Smooth muscle cell (in vitro differentiated cells): ENCODE results near the gene CEP55. TPM values are rescaled to one million over a fixed set of nuclear protein-coding genes. Genes with fewer than 3 reads are reported as not detected.
"Not testable (repeated sequence)": the region's sequence is repeated elsewhere in the genome, so short reads cannot be mapped to it uniquely, and the experiment has no call there.

Source experiments
- DNase-seq: peaks from one replicate; lab custom pipeline; 2025; ENCODE audit not compliant: unreplicated experiment; lab: John Stamatoyannopoulos, UW
- H2AFZ ChIP-seq: fragments of 200-600 bp; sonication (generic); 2 replicates; pipeline ENCODE4 v1.6.0; 2016; ENCODE audit warnings: antibody characterized with exemption, low read depth, mild to moderate bottlenecking
- H3F3A ChIP-seq: fragments of 200-600 bp; sonication (generic); 2 replicates; pipeline ENCODE4 v1.6.0; 2017; ENCODE audit warnings: antibody characterized with exemption, low read depth
- H3K27ac ChIP-seq: fragments of 200-600 bp; sonication (generic); 2 replicates; pipeline ENCODE4 v1.5.1; 2016; ENCODE audit warnings: low read depth, mild to moderate bottlenecking
- H3K27me3 ChIP-seq: fragments of 200-600 bp; sonication (generic); 2 replicates; pipeline ENCODE4 v1.6.1; 2016; ENCODE audit warnings: low read depth, mild to moderate bottlenecking
- H3K36me3 ChIP-seq: fragments of 200-600 bp; sonication (generic); 2 replicates; pipeline ENCODE4 v1.5.1; 2016; ENCODE audit warnings: low read depth
- H3K4me1 ChIP-seq: fragments of 200-600 bp; sonication (generic); 2 replicates; pipeline ENCODE4 v1.5.1; 2016; ENCODE audit warnings: low read depth
- H3K4me2 ChIP-seq: fragments of 200-600 bp; sonication (generic); 2 replicates; pipeline ENCODE4 v1.6.0; 2016; ENCODE audit warnings: mild to moderate bottlenecking
- H3K4me3 ChIP-seq: fragments of 200-600 bp; sonication (generic); 2 replicates; pipeline ENCODE4 v1.5.1; 2016; ENCODE audit warnings: mild to moderate bottlenecking
- H3K79me2 ChIP-seq: fragments of 200-600 bp; sonication (generic); 2 replicates; pipeline ENCODE4 v1.6.0; 2016; ENCODE audit warnings: low read depth, mild to moderate bottlenecking
- H3K9ac ChIP-seq: fragments of 200-600 bp; sonication (generic); 2 replicates; pipeline ENCODE4 v1.6.0; 2016; ENCODE audit warnings: low read depth
- H3K9me3 ChIP-seq: fragments of 200-600 bp; sonication (generic); replicated peaks from 2 replicates; pipeline ENCODE4 v1.5.1; 2016; ENCODE audit warnings: low read depth
- H4K20me1 ChIP-seq: fragments of 200-600 bp; sonication (generic); 2 replicates; pipeline ENCODE4 v1.6.0; 2016; ENCODE audit warnings: low read depth
- CTCF ChIP-seq: fragments of 200-600 bp; sonication (generic); IDR thresholded peaks from 2 replicates; pipeline ENCODE4 v1.5.1; 2017; ENCODE audit warnings: borderline replicate concordance, mild to moderate bottlenecking, antibody characterized with exemption; ENCODE audit not compliant: insufficient read depth, poor library complexity, severe bottlenecking
- WGBS: methylation state at CpG from one replicate; pipeline ENCODE4 v1.1.7; 2016; ENCODE audit warnings: low lambda C conversion rate; 5-methylcytosine and 5-hydroxymethylcytosine counted together
- polyA plus RNA-seq: library from polyadenylated mRNA; unstranded; fragments of >200 nt; fragmentation: Nextera tagmentation; extraction: Ambion mirVana; gene quantifications from 2 replicates; pipeline ENCODE4 v1.2.1, GENCODE V29; 2016
- total RNA-seq: library from RNA; depleted of rRNA; stranded (reverse); fragments of >200 nt; gene quantifications from 2 replicates; pipeline ENCODE4 v1.2.3, GENCODE V29; 2014

The CEP55 gene
- total and polyA plus RNA-seq, 2 experiments from 2014 or later = 6.8 to 9.3 TPM

GRCh38 chr10:93516006-93516380 is 19.6 kb downstream of the CEP55 start:
- Histone ChIP-seq H3F3A (no peaks in the 10 kb centered on the region), H3K9ac (no peak overlapping the region), H4K20me1 (no peaks in the 10 kb centered on the region), H3K9me3 (no peaks in the 10 kb centered on the region), H3K27me3 (no peaks in the 10 kb centered on the region), H3K4me1 (no peaks in the 10 kb centered on the region), H2AFZ (no peak overlapping the region), H3K27ac (no peak overlapping the region), H3K36me3 (no peaks in the 10 kb centered on the region), H3K79me2 (no peaks in the 10 kb centered on the region), H3K4me2 (no peak overlapping the region), H3K4me3 (no peak overlapping the region)
- WGBS = 97% methylated on average over 1 of the region's 1 CpG
- TF ChIP-seq CTCF = no peak
- DNase-seq = no peak

- Histone ChIP-seq H3K4me2 (no peak overlapping the region), H3K36me3 (no peaks in the 10 kb centered on the region), H3K4me3 (no peak overlapping the region), H3K9ac (no peak overlapping the region), H2AFZ (no peak overlapping the region), H3K9me3 (no peaks in the 10 kb centered on the region), H4K20me1 (no peaks in the 10 kb centered on the region), H3K27me3 (no peaks in the 10 kb centered on the region), H3K27ac (no peak overlapping the region), H3F3A (no peaks in the 10 kb centered on the region), H3K79me2 (no peaks in the 10 kb centered on the region), H3K4me1 (no peaks in the 10 kb centered on the region)
- TF ChIP-seq CTCF = no peak
- WGBS = 85% methylated on average over 4 of the region's 4 CpGs
- DNase-seq = no peak
Measured at GRCh38 chr10:93518531-93518930, 22.1 kb downstream of the CEP55 start.

- H3K36me3 ChIP-seq = no peaks in the 10 kb centered on the region
- no peak for DNase-seq
- H3K4me3 ChIP-seq = no peak overlapping the region
- H3K4me1 ChIP-seq = no peaks in the 10 kb centered on the region
- no peaks in the 10 kb centered on the region for H3K27me3 ChIP-seq
- no peak overlapping the region for H3K4me2 ChIP-seq
- WGBS = 87% methylated on average over 5 of the region's 5 CpGs
- no peak overlapping the region for H2AFZ ChIP-seq
- no peak for TF ChIP-seq CTCF
- H3K27ac ChIP-seq = no peak overlapping the region
- H3K9me3 ChIP-seq = no peaks in the 10 kb centered on the region
- no peaks in the 10 kb centered on the region for H3K79me2 ChIP-seq
- H4K20me1 ChIP-seq = no peaks in the 10 kb centered on the region
- no peaks in the 10 kb centered on the region for H3F3A ChIP-seq
- no peak overlapping the region for H3K9ac ChIP-seq
Measured at GRCh38 chr10:93535293-93535692, 38.9 kb downstream of the CEP55 start.

- H3K27ac ChIP-seq, H2AFZ ChIP-seq, H3K4me1 ChIP-seq, H3K4me3 ChIP-seq, H4K20me1 ChIP-seq, DNase-seq, H3K9me3 ChIP-seq, H3K36me3 ChIP-seq, H3F3A ChIP-seq, H3K79me2 ChIP-seq, H3K4me2 ChIP-seq, H3K27me3 ChIP-seq, H3K9ac ChIP-seq: not testable (repeated sequence)
- 97% methylated on average over 4 of the region's 4 CpGs for WGBS
Measured at GRCh38 chr10:93540871-93541270, 44.5 kb downstream of the CEP55 start.
